Breast epithelium (tissue), 3 donors: Measurements from ENCODE around the gene PAXX.

Experiments
- POLR2A ChIP-seq: fragments of 450-650 bp; IDR thresholded peaks from one replicate; pipeline ENCODE4 v1.6.1; 2016; ENCODE audit warnings: antibody characterized with exemption, mild to moderate bottlenecking, moderate library complexity
- POLR2AphosphoS5 ChIP-seq, 3 donors: sonication (generic); formaldehyde crosslinking; IDR thresholded peaks; one replicate each; pipeline ENCODE4 v1.6.1; 2017; ENCODE audit warnings: antibody characterized with exemption in 3 of 3
- TF ChIP-seq, protein P1 (sequence below), 3 donors: fragments of 450-650 bp; IDR thresholded peaks; one replicate each; pipeline ENCODE4 v1.5.1; 2016 to 2017; ENCODE audit warnings: antibody characterized with exemption in 3 of 3, mild to moderate bottlenecking in 3 of 3, moderate library complexity in 3 of 3

DNA sequence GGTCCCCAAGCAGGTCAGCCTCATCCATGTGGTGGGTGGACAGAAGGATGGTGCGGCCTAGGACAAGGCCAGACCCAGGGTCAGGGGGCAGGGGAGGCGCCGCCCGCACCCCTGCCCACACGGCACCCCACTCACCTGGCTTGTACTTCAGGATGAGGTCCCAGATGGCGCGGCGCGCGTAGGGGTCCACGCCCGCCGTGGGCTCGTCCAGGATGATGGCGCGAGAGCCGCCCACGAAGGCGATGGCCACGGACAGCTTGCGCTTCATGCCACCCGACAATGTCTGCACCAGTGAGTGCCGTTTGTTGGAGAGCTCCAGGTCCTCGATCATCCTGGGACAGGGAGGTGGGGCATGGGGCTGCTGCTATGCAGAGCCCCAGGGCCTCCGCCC is 23.3 kb downstream of the PAXX start:
- TF ChIP-seq POLR2A: no peak
- TF ChIP-seq, protein P1, sequence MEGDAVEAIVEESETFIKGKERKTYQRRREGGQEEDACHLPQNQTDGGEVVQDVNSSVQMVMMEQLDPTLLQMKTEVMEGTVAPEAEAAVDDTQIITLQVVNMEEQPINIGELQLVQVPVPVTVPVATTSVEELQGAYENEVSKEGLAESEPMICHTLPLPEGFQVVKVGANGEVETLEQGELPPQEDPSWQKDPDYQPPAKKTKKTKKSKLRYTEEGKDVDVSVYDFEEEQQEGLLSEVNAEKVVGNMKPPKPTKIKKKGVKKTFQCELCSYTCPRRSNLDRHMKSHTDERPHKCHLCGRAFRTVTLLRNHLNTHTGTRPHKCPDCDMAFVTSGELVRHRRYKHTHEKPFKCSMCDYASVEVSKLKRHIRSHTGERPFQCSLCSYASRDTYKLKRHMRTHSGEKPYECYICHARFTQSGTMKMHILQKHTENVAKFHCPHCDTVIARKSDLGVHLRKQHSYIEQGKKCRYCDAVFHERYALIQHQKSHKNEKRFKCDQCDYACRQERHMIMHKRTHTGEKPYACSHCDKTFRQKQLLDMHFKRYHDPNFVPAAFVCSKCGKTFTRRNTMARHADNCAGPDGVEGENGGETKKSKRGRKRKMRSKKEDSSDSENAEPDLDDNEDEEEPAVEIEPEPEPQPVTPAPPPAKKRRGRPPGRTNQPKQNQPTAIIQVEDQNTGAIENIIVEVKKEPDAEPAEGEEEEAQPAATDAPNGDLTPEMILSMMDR (IDR thresholded peaks at IDR 0.05): no peak
- no peak for TF ChIP-seq POLR2AphosphoS5 (IDR thresholded peaks at IDR 0.05)
